Measurements from ENCODE around the gene ZNF121.

Gene ZNF121

GRCh38 chr19:9538183-9539058 lies 45.9 kb downstream of the ZNF121 start, which contains the start of gene ZNF426:
ZNF426 (minus strand) TSS chr19:9538645; CDS start chr19:9536232, 2,413 bp downstream.
- DNase-seq (ENCODE audit: low spot score): peak; percentile 94

GRCh38 chr19:9535934-9536333 lies 48.4 kb downstream of the ZNF121 start:
- DNase-seq (ENCODE audit: low spot score): no peak

DNA sequence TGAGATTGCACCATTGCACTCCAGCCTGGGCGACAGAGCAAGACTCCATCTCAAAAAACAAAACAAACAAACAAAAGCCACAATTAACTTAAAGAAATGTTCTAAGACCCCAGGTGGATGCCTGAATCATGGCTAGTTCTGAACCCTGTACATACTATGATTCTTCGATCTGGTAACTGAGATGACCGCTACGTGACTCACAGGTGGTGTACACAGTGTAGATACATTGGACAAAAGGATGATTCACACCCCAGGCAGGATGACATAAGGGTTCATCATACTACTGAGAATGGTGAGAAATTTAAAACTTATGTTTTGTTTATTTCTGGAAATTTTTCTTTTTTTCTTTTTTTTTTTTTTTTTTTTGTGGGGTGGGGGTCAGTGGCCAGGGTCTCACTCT lies 52.4 kb downstream of the ZNF121 start:
- no peak for DNase-seq (ENCODE audit: low spot score)

- DNase-seq (ENCODE audit: low spot score): no peak
These were observed 55.5 kb downstream of the ZNF121 start for GRCh38 chr19:9528757-9529336.

DNA sequence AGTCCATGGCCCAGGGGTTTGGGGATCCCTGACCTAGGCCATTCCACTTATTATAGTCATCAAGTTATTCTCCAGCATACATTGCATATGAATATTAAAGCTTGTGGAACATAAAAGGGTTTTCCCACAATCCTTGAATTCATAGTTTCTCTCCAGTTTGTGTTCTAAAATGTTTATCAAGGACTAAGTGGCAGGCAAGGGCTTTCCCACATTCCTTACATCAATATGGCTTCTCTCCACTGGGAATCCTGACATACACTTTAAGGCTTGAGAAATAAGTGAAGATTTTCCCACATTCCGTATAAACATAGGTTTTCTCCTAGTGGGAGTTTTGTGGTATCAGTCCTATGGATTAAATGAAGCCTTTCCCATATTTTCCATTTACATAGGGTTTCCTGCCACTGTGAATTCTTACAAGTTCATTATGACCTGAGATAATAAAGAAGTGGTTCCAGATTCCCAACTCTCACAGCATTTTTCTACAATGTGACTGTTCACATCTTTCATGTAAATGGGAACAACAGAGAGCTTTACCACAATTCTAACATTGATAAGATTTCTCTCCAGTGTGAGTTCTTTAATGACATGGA lies 60.3 kb downstream of the ZNF121 start:
- DNase-seq (ENCODE audit: low spot score): no peak

Measured in iPS-NIHi11 (cell line).